ENCODE results near the gene NRXN3. TPM values are rescaled to one million over a fixed set of nuclear protein-coding genes. Genes with fewer than 3 reads are reported as not detected.

NRXN3 gene
- total and polyA plus RNA-seq, 2 experiments from 2014 or later = 1.0 to 1.8 TPM

- no peak overlapping the region for H2AFZ ChIP-seq
- no peaks in the 10 kb centered on the region; the same call in 1 of the 2 replicates for H3K4me1 ChIP-seq (ENCODE audit: insufficient read depth)
- DNase-seq (ENCODE audit: low spot score) = no peak
- no peaks in the 10 kb centered on the region for H3F3A ChIP-seq (replicated peaks; ENCODE audit: low read depth)
- H3K9me3 Mint-ChIP-seq = no peaks in the 10 kb centered on the region
- H3K4me2 ChIP-seq = no peak overlapping the region
- H4K20me1 ChIP-seq (replicated peaks; ENCODE audit: insufficient read depth) = no peaks in the 10 kb centered on the region
- no peaks in the 10 kb centered on the region for H3K79me2 ChIP-seq (replicated peaks; ENCODE audit: insufficient read depth)
- H3K9me2 ChIP-seq (ENCODE audit: insufficient read depth) = no peaks in the 10 kb centered on the region
- no peaks in the 10 kb centered on the region for H3K36me3 ChIP-seq (ENCODE audit: insufficient read depth)
- ATAC-seq = no peak
- no peaks in the 10 kb centered on the region for H3K36me3 Mint-ChIP-seq (ENCODE audit: low read depth)
- no peak overlapping the region for H3K27ac Mint-ChIP-seq
- H3K27ac ChIP-seq (ENCODE audit: low read depth) = no peak overlapping the region
- TF ChIP-seq STAT1 (IDR thresholded peaks at IDR 0.05; ENCODE audit: unreplicated experiment) = no peak
- TF ChIP-seq EZH2 (IDR thresholded peaks at IDR 0.05; ENCODE audit: low read depth, unreplicated experiment) = no peak
- no peak for TF ChIP-seq ETS1 (IDR thresholded peaks at IDR 0.05)
- TF ChIP-seq POLR2AphosphoS5 (IDR thresholded peaks at IDR 0.05; ENCODE audit: low read depth) = no peak
- no peak for TF ChIP-seq JUNB (IDR thresholded peaks at IDR 0.05; ENCODE audit: unreplicated experiment)
- TF ChIP-seq ZNF462 (CRISPR knock-in tag; IDR thresholded peaks at IDR 0.05) = no peak
- no peak for TF ChIP-seq REST (IDR thresholded peaks at IDR 0.05; ENCODE audit: unreplicated experiment)
- TF ChIP-seq ZNF114 (CRISPR knock-in tag; IDR thresholded peaks at IDR 0.05) = no peak
- no peak for TF ChIP-seq NANOG (IDR thresholded peaks at IDR 0.05; ENCODE audit: borderline replicate concordance)
- TF ChIP-seq CREB1 (CRISPR knock-in tag; IDR thresholded peaks at IDR 0.05; ENCODE audit: low read depth) = no peak
- no peak for TF ChIP-seq EZH2phosphoT487 (IDR thresholded peaks at IDR 0.05; ENCODE audit: unreplicated experiment)
- TF ChIP-seq ZNF331 (CRISPR knock-in tag; IDR thresholded peaks at IDR 0.05; ENCODE audit: low read depth) = no peak
- TF ChIP-seq CTCF (conservative IDR thresholded peaks at IDR 0.05; ENCODE audit: low read depth in 2 of 2) = no peak
- H3K4me3 Mint-ChIP-seq = no peak overlapping the region
- 0 out of 3 replicates have a peak, but pooled peaks cover 2% of the 10 kb centered on the region for H3K4me1 Mint-ChIP-seq
- no peaks in the 10 kb centered on the region for H3K27me3 Mint-ChIP-seq (ENCODE audit: insufficient read depth, low read depth, poor library complexity)
- H3K4me3 ChIP-seq = no peak overlapping the region
- H3K27me3 ChIP-seq (ENCODE audit: insufficient read depth) = no peaks in the 10 kb centered on the region
These were observed 280.6 kb downstream of the NRXN3 start for GRCh38 chr14:78450669-78451318.

Data from GM23338 (cell line).